ENCODE results near the gene TGFBR3.

TGFBR3 gene

DNA sequence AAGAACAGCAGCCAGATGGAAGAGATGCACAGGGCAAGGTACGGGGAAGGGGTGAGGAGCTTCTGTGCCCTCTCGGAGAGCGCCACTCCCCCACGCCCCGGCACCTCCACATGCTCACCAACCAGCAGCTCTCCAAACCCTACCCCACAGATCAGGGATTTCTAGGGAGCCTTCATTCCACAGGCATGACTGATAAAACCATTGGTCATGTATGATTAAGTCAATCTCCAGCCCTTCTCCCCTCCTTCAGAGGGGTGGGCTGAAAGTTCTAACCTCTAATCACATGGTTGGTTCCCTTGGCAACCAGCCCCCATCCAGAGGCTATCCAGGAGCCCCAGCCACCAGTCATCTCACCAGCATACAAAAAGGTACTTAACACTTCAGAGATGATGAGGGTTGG lies 144.7 kb downstream of the TGFBR3 start:
- DNase-seq (ENCODE audit: low read depth in 2 of 2, low spot score in 1 of 2) = no peak

DNA sequence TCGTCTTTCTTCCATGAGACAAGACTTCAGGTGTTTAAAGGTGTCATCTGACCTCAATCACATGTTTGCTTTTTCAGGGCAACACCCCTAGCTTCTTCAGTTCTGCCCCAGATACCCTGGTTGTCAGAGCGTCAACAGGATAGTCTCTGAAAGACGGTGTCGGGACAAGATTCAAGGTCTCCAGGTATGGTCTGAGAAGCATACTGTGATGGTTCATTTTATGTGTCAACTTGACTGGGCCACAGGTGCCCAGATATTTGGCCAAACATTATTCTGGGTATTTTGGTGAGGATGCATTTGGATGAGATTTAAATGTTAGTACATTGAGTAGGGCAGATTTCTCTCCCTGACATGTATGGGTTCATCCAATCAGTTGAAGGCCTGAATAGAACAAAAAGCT lies 148.3 kb downstream of the TGFBR3 start:
- DNase-seq (ENCODE audit: low read depth in 2 of 2, low spot score in 1 of 2) = no peak

DNA sequence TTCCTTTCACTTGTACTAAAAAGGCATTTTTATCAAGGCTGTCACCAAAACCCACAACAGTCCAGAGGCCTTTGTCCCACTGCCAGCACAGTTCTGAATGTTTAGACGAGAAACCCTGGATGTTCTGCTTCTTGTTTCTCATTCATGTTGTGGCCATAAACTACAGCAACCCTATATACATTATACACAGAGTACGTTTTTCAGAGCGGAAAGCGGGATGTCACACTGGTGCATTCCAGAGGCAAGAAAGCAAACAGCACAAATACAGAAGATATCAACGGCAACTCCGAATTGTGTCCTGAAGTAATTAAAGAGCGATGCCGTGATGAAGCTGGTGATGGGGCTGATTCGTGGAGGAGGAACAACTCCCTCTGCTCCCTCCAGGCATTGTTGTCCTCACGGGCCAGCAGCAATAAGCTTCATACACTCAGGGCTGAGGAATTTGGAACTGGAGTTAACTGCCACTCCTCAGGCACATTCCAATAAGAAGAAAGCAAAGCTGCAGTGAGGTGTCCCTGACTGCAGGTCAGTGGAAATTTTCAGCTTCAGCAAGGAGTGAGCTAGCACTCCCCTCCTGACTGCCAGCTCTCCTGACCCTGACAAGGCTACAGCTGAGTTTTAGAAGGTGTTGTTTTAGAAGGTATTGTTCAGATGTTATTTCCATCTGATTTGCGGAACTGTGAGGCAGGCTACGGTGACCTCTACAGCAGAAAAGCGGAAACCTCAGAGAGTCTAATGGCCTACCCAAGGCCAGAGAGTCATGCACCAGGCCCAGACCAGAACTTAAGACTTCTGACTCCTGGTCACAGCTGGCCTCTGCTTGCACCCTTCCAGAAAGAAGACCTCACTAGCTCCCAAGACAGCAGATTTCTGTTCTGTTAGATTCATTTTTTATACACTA lies 149.0 kb downstream of the TGFBR3 start:
- DNase-seq (ENCODE audit: low read depth in 2 of 2, low spot score in 1 of 2) = no peak

DNA sequence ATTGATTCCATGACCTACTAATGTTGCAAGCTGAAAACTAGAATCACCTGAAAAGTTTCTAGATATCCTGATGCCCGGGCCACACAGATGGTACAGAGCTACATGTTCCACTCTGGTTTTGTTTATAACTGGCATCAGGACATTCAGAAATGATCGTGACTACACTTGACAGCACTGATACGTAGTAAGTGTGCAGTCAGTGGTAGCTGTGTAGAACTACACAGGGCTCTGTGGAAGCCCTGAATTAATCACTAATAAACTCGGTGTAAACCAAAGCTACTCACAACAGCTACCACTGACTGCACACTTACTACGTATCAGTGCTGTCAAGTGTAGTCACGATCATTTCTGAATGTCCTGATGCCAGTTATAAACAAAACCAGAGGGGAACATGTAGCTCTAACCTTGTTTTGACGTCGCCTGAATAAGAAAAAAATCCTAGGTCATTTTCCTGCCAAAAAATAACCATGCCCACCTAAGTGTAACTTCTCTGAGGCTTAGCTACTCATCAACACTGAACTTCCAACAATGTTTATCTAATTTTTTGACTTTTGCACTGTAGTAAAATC lies 149.7 kb downstream of the TGFBR3 start:
- no peak for DNase-seq (ENCODE audit: low read depth in 2 of 2, low spot score in 1 of 2)

DNA sequence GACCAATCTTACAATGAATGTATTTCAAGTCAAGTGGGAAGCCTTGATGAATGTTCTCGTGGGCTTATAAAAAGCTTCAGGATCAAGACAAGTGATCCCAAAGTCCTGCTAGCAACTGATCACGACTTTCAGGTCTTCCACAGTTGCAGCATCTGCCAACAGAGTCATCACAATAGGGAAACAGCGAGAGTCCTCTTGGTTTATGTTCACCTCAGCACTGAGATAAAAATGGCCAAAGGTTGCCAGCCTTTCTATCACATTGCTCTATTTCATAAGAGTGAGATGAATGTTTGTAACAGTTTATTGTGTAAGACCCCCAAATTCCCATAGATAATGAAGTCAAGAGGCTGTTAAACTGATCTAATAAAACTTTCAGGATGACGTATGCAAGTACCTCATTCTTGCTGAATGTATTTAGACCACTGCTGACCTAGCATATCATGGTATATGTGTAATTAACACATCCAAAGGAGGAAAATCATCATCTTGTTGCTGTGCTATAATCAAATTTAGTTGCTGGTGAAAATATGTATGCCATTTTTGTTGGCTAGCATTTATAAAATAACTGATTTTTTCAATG lies 150.6 kb downstream of the TGFBR3 start:
- no peak for DNase-seq (ENCODE audit: low read depth in 2 of 2, low spot score in 1 of 2)

DNA sequence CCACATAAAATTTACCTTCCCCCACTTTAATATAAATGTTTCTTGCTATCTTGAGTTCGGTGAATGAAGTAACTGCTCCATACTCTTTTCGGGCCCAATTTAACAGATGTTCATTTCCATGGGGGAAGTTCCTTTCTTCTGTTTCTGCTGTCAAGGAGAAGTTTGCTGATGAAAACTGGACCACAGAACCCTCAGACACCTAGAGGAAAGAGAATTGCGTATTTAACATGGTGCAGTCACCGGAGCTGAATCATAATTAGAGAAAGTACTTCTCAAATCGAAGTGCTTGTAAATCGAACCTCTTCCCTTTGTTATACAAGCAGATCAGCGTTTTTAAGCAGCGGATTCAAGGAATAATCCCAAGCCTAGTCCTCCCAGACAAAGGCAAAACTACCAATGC lies 151.2 kb downstream of the TGFBR3 start:
- DNase-seq (ENCODE audit: low read depth in 2 of 2, low spot score in 1 of 2) = no peak

DNA sequence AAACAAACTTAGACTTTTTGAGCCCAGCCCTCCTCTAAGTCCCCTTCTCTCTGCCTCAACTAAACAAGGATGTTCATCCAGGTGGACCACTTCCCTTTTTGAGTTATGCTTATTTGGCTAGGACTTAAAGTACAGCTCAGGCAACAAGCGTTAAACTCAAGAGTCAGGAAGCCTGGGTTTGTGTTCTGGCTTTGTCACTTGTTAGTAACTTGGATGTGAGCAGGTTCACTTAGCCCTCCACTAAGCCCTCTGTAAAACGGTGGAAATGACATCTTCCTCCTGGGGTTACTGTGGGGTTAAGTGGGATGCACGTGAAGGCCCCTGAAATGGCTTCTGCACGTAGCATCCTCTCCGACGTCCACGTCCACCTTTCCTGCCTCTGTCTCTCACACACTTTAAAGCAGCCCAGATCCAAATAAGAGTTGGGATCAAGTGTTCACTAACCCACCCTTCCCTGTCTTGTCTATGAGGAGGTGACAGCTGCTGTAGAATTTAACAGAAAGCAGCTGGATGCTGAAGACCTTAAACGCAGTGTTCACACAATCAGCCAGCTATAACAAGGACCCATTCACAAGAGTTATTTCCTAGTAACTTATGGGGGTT lies 152.7 kb downstream of the TGFBR3 start:
- DNase-seq (ENCODE audit: low read depth in 2 of 2, low spot score in 1 of 2) = no peak

DNA sequence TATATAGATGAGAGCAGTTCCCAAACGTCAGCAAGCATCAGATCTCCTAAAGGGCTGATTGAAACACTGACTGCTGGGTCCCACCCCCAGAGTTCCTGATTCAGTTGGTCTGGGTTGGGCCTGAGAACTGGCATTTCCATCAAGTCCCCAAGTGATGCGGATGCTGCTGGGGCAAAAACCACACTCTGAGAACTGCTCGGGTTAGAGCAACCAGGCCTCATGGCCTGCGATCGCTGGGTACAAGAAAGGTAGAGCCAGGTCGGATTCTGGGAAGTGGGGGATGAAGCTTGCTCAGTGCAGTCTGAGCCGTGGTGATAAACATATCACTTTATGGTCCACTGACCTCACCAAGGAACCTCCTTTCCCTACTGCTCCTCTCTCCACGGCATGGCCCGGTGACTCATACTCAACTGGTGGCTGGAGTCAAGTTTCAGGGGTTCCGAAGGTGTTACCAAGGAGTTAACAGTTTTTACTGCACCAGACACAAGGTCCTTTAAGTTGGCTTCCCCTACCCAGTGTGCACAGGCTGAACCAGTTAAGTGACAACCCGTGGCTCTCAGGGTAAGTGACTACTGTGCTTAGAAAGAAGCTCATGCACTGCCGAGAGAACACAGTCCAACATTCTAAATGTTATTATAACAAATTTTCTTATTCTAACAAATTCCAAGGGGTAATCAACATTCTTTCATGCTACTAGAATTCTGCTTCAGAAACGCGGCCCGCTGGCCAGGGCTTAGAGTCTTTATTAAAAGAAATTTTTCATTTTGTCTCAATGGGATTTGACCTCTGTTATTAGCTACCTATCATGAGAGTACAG lies 153.5 kb downstream of the TGFBR3 start:
- no peak for DNase-seq (ENCODE audit: low read depth in 2 of 2, low spot score in 1 of 2)

DNA sequence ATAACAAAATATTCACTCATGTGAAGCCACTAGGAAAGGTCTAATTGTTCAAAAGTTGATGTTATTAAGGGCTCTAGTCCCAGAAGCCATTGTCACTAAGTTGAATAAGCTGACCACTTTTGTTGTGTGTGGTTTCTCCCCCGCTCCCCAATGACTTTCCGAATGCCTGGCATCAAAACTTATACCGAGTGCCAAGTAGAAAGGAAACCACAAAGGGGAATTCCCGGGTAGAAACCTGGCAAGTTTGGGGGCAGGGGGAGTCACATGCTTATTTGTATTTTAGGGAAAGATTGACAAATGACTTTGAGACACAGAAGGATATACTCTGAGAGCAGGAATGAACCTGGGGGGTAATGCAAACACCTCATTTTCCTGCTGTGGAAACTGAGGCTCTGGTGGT lies 154.1 kb downstream of the TGFBR3 start:
- DNase-seq (ENCODE audit: low read depth in 2 of 2, low spot score in 1 of 2) = no peak

DNA sequence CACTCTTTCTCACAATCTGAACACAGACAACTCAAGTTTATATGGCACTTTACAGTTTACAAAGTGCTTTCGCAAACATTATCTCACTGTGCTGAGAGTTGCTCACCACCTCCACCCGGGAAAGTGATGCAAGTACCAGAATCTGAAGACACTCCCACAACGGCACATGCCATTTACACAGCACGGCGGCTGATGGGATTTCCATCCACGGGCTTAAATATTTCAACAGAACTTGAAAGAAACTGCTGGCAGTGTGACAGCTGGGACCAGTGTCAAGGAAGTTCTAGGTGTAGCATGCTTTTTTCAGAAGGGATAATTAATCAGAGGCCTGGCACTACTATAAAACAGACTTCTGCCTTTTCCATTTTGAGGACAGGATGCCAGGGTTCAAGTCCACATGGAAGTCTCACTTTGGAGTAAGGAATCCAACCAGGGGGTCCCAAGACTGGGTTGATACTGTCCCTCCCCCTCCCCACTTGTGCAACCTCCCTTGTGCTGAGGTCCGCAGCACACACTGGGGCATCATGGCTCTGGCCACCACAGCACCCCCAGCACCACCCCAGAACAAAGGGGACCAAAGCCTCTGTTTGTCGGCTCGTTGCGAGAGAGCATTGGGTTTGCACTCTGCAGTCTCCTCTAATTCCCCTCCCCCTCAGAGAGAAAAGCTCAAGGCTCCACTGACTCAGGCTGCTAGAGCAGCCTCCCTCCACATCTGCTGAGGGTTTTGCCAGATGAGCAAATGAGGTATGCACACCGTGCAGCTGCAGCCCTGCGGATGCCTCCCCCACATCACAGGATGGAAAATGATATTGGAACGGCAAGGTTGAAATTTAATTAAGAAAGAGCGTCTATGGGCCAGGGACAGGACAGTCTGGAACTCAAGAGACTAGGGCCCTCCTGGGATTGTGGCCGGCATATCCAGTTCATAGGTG lies 154.9 kb downstream of the TGFBR3 start:
- DNase-seq (ENCODE audit: low read depth in 2 of 2, low spot score in 1 of 2) = no peak

DNA sequence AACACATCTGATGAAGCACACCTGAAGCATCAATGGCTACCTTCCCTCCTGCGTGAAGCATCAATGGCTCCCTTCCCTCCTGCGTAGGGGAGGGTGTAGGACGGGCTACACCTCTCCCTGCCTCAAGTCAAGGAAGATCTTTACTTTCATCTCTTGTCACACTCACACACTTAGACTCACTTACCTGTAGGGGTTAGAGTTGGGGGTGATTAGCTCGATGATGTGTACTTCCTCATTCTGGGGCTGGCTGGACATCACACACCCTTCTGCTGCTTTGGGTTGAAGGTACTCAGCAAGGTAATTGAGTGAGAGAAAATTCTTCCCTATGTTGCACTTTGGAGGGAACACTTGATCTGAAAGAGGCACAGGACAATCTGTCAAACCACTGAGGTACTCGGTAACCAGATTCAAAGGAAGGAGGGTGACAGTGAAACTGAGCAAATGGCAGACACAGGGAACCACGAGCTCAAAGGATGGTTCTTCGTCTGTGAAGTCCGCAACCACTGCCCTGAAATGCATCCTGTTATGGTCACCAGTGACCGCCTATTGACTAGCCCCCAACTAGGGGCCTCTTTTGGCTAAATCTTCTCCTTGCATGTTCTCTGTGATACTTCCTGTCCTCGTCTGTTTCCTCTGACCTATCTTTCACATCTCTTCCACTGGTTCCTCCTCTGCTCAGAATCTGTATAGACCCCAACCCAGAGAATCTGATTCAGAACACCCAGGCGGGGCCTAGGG lies 156.2 kb downstream of the TGFBR3 start:
- DNase-seq (ENCODE audit: low read depth in 2 of 2, low spot score in 1 of 2) = no peak

DNA sequence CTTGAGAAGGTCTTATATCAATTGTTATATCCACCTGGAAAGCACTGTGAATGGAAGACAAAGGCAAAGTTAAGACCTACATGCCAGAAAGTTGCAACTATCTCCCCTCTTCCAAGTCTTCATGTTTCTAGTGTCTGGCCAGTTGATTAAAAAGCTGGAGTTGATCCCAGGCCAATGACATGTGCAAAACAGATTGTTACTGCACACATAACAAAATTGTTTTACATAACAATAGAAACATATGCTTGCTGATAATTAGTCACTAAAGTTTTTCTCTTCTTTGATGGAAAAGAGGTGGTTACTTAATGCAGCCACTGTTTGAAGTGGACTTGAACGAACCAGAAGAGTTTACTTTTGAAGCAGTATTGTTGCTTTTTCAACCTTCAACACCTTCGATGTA lies 158.2 kb downstream of the TGFBR3 start:
- no peak for DNase-seq (ENCODE audit: low read depth in 2 of 2, low spot score in 1 of 2)

DNA sequence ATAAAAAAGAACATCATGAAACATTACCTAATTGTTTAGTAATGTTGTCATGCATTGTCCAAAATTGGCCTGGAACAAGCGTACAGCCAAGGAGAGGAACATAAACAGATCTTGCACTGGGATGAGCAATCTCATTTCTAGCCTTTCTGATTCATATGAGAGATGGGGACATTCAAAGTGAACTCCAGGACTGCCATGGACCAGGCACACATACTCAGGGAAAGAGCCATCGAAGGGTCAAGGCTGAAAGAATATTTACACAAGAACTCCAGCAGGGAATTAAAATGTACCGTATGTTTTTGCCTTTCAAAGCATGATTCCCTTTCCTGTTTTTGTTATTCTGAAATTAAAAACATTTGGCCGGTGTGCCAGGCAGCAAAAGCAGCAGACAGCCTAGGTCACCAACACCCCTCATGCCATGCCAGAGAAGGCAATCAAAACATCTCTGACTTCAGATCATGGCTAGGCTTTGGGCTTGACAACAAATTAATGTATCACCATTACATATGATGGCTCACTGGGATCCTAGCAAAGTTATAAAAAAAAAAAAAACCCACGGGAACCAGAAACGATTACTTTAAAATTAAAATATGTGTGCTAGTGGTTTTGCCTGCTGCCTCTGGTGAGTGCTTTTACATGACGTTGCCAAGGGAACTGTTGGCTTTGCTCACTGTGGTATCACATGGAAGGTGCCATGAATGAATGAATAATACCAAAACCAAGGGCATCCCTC lies 159.8 kb downstream of the TGFBR3 start:
- DNase-seq (ENCODE audit: low read depth in 2 of 2, low spot score in 1 of 2) = no peak

DNA sequence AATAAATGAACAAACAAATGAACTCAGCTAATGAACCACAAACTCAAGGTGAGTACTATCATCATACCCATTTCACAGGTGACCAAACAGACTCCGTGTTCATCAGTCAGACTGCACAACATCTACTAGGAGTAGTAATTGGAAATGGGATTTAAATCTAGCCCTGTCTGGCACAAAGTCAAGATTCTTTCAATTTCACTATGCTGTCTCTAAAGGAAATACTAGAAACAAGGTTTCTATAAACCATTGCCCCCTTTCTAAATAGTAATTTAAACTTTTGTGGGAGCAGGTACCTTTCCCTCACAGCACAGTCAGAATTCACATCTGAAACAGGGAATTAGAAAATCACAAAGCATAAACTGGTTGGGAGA lies 160.3 kb downstream of the TGFBR3 start:
- DNase-seq (ENCODE audit: low read depth in 2 of 2, low spot score in 1 of 2) = no peak

DNA sequence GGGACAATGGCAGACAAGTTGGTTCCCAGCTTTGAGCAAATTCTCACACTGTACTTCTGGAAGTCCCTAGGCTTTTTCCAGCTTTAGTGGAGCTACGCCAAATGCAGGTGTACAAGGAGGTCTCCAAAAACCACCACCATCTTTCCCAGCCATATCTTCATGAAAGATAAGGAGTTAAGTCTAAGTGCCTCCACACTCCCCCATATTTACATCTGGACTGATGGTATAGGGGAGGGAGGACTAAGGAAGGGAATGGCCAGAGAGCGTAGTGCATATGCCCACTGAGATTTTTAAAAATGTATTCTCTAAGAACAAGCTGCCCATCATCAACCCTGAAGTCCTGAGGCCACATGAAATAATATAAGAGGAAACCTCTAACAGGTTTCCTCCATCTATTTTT lies 161.3 kb downstream of the TGFBR3 start:
- no peak for DNase-seq (ENCODE audit: low read depth in 2 of 2, low spot score in 1 of 2)

DNA sequence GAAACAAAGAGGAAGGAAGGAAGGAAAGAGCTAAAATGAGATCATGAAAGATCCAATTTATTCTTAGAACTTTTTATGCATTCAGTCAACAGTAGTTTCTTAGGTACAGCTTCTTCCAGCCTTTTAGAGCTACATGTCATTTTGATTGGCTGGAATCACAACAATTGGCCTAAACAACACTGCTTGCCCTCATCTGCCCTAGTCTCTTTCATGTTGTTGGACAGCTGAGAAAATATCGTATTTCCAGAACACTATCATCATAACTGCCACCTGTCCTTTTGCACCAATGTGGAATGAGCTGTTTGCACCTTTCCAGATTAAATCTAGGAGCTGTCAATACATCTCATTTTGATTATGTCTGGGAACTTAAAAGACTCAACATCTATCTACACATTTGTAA lies 161.7 kb downstream of the TGFBR3 start:
- DNase-seq (ENCODE audit: low read depth in 2 of 2, low spot score in 1 of 2) = no peak

DNA sequence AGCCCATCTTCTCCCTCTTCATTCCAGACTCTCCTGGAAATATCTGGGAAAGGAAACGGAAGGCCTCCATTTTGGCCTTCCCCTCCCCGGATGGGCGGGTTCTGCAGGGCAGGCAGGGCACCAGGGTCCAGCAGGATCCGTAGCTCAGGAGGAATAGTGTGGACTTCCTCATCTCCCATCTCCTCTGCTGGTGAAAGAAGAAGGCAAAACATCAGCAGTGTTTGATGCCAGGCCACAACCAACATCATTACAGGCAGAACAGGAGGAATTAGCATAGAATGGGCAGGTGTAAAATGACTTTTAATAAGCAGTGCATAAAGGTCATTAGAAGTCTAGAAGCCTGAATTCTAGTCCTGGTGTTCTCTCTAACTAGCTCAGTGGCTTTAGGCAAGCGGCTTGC lies 165.9 kb downstream of the TGFBR3 start:
- DNase-seq (ENCODE audit: low read depth in 2 of 2, low spot score in 1 of 2) = no peak

DNA sequence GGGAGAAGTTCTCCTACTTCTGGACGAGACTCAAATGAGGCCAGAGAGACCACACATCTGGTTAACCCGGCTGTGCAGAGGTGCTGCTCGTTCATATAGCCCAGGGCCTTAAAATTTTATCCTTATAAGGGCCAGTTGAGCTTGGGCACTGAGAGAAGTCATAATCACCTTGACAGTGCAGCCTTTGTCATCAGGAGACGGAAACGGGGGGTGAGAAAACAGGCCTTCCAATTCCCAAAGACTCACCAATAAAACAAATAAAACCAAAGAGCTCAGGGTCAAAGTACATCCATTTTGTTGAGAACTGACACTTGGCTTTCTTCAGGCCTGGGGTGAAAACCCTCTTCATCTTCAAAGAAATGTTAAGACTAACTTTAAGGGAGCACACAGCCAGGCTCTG lies 167.1 kb downstream of the TGFBR3 start:
- DNase-seq (ENCODE audit: low read depth in 2 of 2, low spot score in 1 of 2) = no peak

DNA sequence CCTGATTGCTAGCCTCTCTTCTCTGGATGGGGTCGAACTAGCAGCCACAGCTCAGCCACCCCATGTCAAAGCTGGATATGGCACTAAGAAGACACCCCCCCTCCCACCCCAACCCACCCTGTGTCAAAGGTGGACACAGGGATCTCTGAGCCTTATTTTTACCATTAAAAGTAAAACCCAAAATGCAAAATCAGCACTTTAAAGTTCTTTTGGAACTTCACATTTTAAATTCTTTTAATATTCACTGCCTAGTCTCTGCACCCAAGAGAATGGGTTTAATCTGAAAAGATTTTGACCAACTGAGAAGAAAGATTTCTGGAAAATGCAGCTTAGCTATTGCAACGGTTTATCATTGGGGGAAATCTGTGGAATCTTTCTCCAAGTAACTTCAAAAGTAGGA lies 167.6 kb downstream of the TGFBR3 start:
- no peak for DNase-seq (ENCODE audit: low read depth in 2 of 2, low spot score in 1 of 2)
